ENCODE measurements around the gene ERI3. TPM values are rescaled to one million over a fixed set of nuclear protein-coding genes. Genes with fewer than 3 reads are reported as not detected.

Gene ERI3, protein sequence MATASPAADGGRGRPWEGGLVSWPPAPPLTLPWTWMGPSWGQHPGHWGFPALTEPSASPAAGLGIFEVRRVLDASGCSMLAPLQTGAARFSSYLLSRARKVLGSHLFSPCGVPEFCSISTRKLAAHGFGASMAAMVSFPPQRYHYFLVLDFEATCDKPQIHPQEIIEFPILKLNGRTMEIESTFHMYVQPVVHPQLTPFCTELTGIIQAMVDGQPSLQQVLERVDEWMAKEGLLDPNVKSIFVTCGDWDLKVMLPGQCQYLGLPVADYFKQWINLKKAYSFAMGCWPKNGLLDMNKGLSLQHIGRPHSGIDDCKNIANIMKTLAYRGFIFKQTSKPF
- total RNA-seq, result 10 to 100 TPM; 50.6 to 53.4 TPM

DNA sequence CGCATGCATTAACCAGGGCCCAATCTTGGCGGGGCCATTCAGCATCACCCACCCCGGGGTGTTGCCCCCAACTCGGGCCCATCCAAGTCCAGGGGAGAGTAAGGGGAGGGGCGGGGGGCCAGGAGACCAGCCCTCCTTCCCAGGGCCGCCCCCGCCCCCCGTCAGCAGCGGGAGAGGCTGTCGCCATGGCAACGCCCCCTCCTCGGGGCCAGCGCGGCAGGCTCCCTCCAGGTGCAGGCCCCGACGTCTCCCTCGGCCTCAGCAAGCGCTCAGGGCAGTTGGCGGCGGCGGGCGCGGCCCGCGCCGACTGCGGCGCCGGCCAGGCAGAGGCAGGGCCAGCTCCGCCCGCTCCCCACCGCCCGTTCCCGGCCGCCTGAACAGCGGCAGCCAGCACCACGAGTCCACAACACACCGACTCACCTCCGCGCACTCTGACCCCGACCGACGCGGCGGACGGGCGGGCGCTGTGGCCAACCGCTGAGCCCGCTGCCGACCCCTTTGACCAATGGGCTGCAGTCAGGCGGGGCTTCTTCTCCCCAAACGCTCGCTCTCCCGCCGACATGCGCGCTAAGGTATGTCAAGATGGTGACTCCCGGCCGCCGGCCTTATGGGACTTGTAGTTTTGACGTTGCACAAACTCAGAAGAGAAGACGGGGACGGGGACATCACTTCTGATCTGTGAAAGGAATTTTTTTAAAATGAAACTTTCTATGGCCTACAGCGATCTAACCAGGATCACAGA is at the start of gene ERI3:
Gene ERI3, minus strand, starts transcription at position 418 of the 742 bp plus-strand sequence. Its CDS starts 231 bp downstream, at position 187.
- ChIA-PET POLR2A (no interaction called here), CTCF (no interaction called here)

DNA sequence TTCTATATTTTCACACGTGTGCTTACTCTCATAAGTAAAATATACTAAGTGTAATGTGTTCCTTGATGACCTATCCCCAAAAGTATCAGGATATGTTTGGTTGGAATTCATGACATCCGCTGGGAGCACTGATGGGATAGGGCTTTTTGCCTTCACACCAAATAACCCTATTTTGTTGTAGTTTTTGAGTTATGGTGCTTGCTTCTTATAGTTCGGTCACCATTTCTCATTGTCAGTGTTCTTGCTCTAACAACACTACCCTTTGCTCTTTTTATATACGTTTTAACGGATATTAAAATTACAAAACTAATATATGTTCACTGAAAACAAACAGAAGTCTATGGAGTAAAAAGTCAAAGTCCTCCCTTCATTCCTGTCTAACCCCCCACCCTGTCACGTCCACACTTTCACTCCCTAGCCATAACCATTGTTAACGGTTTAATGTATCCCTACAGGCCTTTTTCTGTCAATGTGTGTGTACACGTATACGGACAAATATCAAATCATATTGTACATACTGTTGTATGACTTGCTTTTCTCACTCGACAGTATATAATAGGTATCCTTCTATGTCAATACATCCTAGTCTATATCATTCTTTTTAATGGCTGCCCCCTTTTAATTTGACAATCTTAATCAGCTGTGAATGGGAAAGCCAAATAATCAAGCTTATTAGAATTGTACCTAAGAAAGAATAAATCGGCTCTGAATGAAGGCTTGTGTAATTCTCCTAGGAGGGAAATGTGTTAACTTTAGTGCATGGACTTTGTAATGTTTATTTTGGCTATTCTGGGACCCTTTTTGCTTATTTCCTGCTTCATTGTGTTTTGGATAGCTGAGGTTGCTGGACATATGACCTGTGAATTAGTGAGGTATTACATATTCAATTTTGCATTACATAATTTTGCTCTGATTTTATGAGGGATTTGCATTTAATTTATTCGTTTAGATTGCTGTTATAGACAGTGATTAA is 46.5 kb upstream of the ERI3 start:
- CTCF ChIA-PET, result no interaction called here
- POLR2A ChIA-PET, result no interaction called here

DNA sequence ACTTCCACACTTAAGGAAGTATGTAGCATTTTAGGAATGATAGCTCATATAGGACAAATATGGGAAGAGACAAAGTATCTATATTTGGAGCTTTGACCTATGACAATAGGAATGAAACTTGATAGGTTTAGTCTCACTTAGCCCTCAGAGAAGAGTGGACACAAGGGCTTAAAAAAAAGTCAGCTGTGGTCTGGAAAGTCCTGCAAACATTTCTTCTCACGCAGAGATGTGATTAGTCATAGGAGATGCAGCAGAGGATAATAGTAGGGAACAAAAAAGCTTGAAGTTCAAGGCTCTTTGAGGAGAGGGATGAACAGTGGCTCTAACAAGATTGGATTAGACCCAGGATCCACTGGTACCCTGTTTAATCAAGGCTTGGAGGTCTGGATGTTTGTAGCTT is 35.2 kb upstream of the ERI3 start:
- POLR2A ChIA-PET, result no interaction called here

DNA sequence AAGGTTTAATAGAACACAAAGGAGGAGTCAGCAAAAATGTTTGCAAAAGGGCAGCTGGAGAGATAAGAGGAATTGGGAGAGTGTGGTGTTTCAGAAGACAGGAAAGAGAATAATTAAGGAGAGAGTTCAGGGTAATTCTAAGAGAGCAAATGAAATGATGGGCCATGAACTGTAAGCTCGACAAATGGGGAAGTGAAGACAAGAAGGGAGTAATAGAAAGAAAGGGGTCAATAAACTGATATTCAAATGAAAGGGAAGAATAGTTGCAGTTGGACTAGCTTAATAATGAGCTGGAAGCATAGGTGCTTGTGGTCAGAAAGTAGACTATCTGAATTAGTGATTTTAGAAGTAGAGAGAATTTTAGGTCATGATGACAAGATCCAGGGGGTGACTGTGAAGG is 34.4 kb upstream of the ERI3 start:
- CTCF ChIA-PET, result no interaction called here

More for the DNA sequence above, 35.2 kb upstream of the ERI3 start:
- CTCF ChIA-PET, result no interaction called here

DNA sequence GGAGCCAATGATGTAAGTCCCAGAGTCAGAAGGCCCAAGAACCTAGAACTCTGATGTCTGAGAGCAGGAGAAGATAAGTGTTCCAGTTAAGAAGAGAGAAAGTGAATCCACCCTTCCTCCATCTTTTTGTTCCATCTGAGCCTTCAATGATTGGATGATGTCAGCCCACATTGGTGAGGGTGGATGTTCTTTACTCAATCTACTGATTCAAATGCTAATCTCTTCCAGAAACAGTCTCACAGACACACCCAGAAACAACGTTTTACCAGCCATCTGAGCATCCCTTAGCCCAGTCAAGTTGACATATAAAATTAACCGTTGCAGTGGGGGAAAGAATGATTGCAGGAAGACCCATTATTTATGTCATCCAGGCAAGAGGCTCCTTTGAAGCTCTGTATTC is 33.5 kb upstream of the ERI3 start:
- ChIA-PET POLR2A (no interaction called here), CTCF (no interaction called here)

More for the DNA sequence above, 34.4 kb upstream of the ERI3 start:
- POLR2A ChIA-PET, result no interaction called here

DNA sequence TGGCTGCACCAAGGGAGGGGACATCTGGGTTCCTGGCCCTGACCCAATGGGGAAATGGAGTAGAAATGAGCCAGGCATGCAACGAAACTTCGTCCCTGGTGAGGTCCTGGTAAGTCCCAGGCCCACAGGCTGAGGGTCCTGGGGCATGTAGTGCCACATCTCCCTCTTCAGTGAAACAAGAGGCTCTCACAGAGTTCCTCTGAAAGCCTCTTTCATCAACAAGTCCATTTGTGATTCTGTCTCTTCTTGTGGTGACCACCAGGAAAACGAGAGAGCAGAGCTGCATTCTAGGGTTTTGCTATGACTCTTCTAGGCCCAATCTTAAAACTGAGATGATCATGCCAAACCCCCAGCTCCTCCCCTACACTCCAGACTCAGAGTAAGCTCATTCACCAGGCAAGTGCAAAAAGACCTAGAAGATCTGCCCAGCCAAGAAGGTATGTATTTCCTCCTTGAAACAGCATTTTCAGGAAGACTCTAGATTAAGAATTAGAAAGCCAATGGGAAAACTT is 25.7 kb upstream of the ERI3 start:
- ChIA-PET POLR2A (no interaction called here), CTCF (interaction anchor here (2.3 kb wide), 1 partner anchor 214 kb away, joined by 10 read pairs; no protein-coding TSS in a partner anchor)

DNA sequence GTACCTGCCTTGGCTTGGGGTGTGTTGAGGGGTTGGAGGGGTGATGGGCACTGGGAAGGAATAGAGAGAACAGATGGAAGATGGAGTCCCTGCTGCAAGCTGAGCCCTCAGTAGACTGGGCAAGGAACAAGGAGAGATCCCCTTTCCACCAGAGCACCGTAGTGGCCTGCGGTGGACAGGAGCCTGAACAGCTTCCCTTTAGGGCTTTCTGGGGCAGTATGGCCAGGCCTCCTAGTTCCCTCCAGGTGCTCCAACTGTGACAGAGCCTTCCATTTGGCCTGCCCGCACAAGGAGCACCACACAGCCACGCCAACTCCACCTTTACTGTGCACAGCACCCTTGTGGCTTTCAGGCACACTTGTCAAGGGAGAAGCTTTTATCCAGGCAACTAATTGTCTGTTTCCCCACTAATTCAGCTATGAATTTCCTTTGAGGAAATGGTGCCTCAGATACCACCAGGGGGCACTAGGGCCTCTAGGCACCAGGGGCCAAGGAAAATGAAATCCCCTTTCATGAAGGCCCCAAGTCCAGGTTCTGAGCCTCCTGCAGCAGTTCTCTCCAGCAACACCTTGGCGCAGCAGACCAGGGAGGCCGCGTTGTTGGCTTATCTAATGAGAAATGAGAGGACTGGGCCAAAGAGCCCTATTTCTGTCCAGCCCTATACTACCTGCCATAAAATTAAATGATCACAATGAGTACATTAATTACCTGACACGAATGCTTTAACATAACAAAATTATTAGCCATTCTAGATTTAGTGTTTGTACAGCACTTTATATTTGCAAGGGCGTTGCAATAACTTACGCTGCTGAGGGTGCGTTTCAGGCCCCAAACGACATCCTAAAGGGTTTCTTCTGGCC is 23.1 kb upstream of the ERI3 start:
- ChIA-PET CTCF (interaction anchor here (0.6 to 1.4 kb wide), 9 partner anchors 9 to 274 kb away, joined by 3 to 12 read pairs (median 4); no protein-coding TSS in a partner anchor), POLR2A (no interaction called here)

DNA sequence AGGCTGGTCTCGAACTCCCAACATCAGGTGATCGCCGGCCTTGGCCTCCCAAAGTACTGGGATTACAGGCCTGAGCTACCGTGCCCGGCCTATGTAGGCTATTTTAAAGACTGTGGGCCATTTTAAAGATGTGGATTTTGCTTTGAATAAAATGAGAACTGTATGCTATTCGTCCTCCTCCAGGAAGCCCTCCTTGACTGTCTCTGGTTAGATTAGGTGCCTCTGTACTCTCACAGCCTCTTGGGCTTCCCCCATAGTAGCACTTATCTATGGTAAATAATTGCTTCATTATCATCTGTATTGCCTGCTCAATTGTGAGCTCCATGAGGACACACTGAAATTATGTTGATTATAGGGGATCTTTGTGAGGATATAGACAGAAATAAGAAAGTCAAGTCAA is 20.5 kb upstream of the ERI3 start:
- ChIA-PET POLR2A (no interaction called here), CTCF (no interaction called here)

DNA sequence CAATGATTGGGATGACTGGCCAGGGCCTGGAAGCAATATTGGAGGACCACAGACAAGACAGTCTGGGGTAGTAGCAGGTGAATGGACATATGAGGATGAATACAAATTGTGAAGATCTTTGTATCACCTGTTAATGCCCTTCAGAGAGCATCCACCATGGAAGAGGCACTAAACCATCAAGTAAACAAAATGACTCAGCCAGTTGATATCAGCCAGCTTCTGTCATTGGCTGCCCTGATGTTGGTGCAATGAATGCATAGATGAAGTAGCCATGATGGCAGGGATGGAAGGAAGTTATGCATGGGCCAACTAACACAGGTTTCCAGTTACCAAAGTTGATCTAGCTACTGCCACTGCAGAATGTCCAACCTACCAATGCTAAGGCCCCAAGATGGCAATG is 16.1 kb upstream of the ERI3 start:
- POLR2A ChIA-PET, result interaction anchor here (0.5 kb wide), 1 partner anchor 20 kb away, joined by 7 read pairs; no protein-coding TSS in a partner anchor
- CTCF ChIA-PET, result no interaction called here

DNA sequence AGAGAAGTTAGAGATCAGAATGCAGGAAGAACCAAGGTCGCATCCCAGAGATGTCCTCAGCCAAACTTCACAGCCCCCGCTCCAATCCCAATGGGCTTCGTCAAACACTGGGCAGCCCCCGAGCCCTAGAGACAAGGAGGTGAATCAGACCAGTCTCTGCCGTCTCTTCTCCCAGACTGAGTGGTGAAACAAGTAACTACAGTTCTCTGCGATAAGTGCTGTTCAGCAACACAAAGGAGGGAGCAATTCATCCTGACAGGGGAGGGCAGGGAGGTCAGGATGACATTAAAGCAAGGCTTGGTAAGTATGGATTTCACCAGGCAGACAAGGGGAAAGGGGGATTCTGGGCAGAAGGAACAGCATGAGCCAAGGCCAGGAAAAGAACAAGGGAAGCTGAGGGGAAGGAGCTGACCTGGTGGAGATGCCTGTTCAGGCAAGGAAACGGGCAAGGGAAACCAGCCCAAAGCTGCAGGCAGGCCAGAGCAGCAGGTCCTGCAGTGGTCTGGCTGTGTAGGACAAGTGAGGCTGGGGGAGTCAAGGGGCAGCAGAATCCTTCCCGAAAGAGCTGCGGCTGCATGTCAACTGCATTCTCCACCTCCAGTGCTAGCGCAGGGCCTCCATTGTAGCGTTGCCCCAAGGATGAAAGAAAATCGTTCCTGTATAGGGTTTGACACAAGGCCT is 13.6 kb upstream of the ERI3 start:
- ChIA-PET POLR2A (no interaction called here), CTCF (interaction anchor here (1.3 kb wide), 1 partner anchor 10 kb away, joined by 5 read pairs; no protein-coding TSS in a partner anchor)

DNA sequence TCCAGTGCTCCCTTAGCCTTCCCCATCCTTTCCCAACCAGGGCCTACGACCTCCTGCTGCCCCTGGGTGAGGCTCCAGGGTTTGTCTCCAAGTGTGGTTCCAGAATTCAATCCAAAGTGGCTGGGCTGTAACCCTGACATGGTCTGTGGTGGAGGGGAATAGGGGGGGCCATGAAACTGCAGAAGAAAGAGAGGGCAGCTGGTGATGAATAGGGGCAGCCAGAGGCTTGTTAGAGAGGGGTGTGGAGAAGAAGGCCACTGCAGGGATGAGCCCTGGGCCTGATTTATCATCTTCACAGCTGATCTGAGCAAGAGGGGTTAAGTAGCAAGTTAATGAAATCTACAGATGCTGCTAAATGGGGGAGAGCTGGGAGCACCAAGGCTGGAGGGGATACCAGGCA is 12.9 kb upstream of the ERI3 start:
- ChIA-PET POLR2A (no interaction called here), CTCF (interaction anchor here (1.3 kb wide), 1 partner anchor 10 kb away, joined by 5 read pairs; no protein-coding TSS in a partner anchor)

DNA sequence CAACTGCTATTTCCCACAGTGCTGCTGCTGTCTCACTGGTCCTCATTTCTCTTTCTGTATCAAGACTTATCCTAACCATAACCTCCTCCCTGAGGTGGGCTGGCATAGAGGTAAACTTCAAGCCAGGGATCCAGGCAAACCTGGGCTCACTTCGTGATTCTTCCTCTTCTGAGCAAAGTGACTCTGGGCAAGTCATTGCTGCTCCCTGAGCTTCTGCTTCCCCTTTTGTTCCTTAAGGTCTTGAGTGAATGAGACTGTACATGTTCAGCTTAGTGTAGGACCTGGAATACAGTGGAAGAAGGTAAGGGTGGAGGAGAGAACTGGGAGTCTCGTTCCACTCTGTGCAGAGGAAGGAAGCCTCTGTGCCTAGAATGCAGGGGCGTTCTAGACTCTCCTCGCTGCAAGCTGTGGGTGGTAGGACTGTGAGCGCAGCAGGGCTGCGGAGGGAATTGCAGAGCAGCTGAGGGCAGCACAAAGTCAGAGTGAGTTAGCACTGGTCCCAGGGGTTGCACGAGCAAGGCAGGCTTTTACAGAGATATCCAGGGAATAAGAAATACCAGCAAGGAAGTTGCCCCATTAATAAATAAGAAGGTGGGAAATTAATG is 11.4 kb upstream of the ERI3 start:
- ChIA-PET CTCF (no interaction called here), POLR2A (no interaction called here)

DNA sequence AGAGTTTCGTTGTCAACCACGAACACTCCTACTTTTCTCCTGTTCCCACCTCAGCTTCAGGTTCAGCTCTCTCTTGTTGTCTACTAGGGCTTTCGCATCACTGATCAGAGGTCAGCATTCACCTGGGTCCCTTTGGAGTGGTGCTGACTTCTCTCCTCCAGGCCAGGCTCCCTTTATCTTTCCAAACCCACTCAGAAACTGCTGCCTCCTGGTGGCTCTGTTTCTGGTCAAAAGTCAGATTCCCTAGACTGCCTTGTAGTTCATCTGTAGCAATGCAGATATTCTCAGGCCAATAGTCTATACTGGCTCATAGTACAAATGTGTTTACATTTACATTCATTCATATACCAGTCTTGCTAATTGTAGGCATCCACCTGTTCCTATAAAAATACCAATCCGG is 6.4 kb upstream of the ERI3 start:
- POLR2A ChIA-PET, result interaction anchor here (0.7 kb wide), 1 partner anchor 24 kb away, joined by 3 read pairs; no protein-coding TSS in a partner anchor
- CTCF ChIA-PET, result interaction anchor here (0.7 kb wide), 1 partner anchor 85 kb away, joined by 3 read pairs; no protein-coding TSS in a partner anchor

DNA sequence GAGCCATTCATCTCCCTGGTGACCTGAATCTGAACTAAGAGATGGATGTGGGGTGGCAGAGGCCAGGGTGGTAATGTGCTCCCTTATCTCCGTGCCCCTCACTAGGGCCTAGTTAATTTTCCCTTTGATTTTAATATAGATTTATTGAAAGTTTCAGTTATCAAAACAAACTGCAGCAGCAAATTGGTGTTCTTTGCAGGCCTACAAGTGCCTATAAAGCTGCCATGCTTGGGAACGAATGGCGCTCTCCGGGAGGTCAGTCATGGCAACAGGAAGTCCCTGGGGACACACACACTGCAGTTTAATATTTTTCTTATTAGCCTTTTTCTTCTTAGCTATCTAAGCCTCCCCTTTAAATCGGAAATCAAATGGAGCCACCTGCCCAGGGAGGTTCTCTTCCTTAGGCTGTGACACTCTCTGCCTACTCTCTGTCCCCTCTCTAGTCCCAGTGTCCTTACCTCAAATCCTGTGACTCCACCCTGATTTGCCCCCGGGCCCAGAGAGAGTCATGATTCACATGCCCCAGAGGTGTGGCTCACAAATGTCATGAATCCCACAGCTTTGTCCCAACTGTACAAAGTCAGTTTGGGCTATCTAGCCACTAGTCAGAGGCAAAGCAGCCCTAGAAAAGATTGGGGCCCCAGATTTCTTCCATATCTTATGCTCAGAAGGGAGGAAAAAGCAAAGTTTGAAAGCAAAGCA is 4.3 kb upstream of the ERI3 start:
- CTCF ChIA-PET, result no interaction called here

DNA sequence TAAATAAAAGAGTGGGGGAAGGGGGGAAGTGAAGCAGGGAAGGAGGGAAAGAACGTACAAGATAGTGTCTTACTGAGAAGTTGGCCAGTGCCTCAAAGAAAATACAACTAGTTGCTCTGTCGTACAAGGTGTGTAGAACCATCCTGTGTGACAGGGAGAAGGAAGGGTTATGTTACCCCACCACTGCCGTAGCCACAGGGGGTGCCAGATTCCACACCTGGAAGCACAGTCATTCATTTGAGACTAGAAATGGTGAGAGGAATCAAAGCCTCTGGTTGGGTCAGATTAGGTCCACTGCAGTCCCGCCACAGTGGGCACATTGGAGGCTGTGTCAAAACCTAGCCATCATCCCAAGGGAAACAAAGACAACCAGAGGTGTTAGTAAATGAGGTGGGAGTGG is 2.7 kb upstream of the ERI3 start:
- POLR2A ChIA-PET, result no interaction called here
- CTCF ChIA-PET, result interaction anchor here (0.6 kb wide), 1 partner anchor 21 kb away, joined by 3 read pairs; no protein-coding TSS in a partner anchor

More for the DNA sequence above, 4.3 kb upstream of the ERI3 start:
- POLR2A ChIA-PET, result no interaction called here

DNA sequence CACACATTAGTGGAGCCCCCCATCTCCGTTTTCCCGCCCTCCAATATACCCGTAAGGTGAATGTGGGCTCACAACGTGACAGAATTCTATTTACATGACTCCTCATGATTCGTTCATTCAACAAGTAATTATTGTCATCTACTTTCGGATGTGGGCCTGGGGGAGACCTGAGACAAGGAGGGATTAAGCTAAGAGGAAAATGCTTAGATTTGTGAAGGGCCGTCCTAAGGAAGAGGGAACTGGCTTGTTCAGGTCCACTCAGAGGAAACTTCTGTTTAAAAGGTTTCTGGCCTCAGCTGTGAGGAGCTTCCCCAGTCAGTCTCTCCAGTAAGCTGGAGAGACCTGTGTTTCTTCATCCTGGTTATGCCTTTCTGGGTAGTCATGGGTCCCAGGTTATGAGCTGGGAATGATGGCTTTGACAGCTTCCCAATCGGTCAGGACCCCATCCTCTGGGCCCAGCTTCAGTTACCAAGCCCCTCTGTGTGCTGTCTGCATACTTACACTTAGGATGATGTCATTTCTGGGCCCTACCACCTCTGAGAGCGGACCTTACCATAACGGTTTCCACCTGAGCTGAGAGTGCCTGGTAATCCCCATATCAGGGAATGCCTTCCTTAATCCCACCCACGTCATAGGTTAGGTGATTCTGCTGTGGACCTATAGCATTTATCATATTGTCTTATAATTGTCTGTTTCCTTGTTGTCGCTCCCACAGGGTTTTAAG is 687 bp upstream of the ERI3 start:
- POLR2A ChIA-PET, result interaction anchor here (0.6 kb wide), 1 partner anchor 276 kb away, joined by 3 read pairs; no protein-coding TSS in a partner anchor

More for the DNA sequence above, 687 bp upstream of the ERI3 start:
- CTCF ChIA-PET, result interaction anchor here (0.5 to 1.2 kb wide), 2 partner anchors 40 to 236 kb away, joined by 3 to 4 read pairs; no protein-coding TSS in a partner anchor
